HG03103 (cell line): Measurements from ENCODE around the gene PCID2.

Experiments used
- ATAC-seq: cut with Tn5 transposase; IDR thresholded peaks from one replicate; pipeline ENCODE4 v1.9.1; 2021; ENCODE audit warnings: low read depth; ENCODE audit not compliant: unreplicated experiment

PCID2 gene

GRCh38 chr13:113220141-113220598 lies 11.7 kb upstream of the PCID2 start:
- no peak for ATAC-seq

DNA sequence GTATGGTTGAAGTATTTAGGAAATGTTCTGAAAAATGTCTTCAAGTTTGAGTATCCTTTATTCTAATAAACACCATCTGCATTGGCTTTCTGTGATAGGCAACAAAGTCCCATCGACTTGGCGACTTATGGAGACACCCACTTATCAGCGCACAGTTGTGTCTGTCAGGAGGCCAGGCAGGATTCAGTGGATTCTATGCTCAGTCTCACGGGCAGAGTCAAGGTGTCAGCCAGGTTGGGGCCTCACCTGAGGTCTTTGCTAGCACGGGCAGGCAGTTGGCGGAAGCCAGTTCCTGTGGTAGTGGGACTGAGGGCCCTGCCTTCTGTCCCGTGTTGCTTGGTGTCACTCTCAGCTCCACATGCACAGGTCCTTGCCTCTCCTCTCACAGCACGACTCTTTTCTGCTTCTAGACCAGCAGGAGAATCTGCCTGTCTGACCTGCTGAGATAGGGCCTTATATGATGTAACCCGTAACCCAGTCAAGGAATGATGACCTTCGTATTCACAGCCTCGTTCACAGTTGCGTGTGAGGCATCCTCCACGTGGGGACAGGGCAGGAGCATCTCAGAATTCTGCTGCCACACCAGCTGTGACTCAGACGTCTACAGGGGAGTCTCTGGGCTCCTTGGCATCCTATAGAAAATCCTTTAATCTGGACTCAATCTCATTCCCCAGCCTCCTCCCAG lies 10.9 kb upstream of the PCID2 start:
- ATAC-seq = no peak

DNA sequence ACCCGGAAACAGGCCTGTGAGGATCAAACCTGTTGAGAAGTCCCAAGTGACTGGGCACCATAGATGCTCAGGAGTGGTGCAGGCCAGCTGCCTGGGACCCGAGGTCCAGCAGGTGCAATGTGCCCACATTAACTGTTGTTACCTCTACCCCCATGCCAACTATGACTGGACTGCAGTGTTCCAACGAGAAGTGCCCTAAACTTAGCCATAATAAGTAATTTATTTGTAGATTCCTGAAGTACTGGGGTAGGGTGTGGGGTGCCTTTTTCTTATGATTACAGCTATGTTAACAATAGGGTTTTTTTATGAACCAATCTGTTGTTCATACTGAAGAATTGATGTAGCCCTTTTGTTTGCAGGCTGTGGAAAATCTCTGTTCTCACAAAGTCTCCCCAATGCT lies 10.1 kb upstream of the PCID2 start:
- no peak for ATAC-seq

DNA sequence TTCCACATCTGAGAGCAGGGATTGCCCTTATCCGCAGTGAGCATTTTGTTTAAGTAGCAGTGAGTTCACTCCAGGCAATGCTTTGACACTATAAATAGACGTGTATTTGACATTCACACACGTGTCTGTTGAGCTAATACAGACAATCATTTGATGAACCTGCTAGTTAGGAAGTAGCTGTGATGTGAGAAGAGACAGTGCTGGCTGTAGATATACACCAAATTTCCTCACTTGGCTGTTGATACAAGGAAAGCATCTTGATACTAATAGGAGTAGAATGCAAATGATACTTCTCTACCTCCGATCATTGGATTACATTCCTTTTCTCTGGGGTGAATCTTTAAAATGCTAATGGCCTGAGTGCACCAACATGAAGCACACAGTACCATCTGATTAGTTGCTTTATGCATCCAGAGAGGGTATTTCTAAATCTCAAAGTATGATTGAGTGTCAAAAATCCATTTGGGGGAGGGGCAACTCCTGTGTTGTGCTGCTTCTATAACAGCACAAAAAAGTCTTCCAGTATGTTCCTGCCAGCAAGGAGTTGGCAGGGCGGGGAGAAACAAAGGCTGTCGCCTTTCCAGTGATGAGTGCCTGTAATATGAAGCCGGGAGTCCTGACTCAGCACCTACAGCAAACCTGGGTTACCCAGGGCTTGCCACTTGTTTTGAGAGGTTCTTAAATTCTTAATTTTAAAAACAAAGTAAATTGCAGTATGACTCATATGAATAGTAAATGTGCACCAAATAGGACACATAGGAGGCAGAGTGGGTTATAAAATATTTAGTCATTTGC lies 8.0 kb upstream of the PCID2 start:
- no peak for ATAC-seq

DNA sequence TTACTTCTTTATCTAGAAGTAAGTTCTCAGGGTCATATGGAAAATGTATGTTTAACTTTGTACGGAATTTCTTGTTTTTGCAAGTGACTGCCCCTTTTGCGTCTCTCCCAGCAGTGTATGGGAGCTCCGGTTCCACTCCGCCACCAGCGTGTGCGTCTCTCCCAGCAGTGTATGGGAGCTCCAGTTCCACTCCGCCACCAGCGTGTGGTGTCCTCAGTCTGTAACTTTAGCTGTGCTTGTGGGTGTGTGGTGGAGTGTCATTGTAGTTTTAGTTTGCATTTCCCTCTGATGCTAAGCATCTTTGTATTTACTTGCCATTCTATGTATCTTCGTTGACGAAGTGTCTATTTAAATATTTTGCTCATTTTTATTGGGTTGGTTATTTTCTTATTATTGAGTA lies 3.3 kb upstream of the PCID2 start:
- no peak for ATAC-seq

DNA sequence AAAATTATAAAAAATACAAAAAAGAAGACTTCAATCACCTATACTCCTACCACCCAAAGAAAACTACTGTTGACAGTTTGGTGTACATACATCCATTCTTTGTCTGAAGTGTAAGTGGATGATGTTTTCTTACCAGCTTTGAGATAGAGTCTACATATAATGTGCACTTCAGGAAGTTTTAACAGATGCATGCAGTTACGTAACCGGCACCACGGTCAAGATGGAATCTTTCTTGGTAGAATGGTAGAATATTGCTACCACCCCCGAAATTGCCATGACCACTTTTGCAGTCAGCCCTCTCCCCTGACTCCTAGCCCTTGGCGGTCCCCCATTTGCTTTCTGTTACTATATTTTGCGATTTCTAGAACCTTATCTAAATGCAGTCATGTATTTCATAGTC lies 2.4 kb upstream of the PCID2 start:
- ATAC-seq = no peak

- ATAC-seq = peak; percentile 38
These were observed 1.4 kb upstream of the PCID2 start for GRCh38 chr13:113209759-113210421.

GRCh38 chr13:113209336-113209758 lies 878 bp upstream of the PCID2 start, which contains the start of gene CUL4A:
TSS of gene CUL4A (plus strand) at chr13:113209613. CDS start at chr13:113209628, 15 bp downstream.
- ATAC-seq = peak; percentile 27

GRCh38 chr13:113207890-113208420 lies 514 bp downstream of the PCID2 start:
- ATAC-seq = peak; percentile 2

DNA sequence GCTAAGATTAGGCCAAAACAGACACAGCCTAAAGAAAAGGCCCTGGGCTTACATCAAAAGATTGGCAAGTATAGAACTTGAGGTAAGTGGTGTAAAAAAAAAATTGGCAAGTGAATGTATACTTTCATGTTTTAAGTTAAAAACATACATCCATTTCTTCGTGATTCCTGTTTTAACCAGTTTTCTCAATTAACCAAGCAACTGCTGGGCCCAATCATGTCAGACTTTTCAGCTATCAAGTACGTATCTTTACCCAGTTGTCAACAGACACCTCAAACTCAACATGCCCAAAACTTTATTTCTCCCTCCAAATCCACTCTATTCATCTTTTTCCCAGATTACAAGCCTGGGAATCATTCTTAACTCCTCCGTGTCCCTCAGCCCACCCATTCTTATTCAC lies 1.0 kb downstream of the PCID2 start:
- ATAC-seq = no peak

- no peak for ATAC-seq
These were observed 3.0 kb downstream of the PCID2 start for GRCh38 chr13:113205428-113205931.

DNA sequence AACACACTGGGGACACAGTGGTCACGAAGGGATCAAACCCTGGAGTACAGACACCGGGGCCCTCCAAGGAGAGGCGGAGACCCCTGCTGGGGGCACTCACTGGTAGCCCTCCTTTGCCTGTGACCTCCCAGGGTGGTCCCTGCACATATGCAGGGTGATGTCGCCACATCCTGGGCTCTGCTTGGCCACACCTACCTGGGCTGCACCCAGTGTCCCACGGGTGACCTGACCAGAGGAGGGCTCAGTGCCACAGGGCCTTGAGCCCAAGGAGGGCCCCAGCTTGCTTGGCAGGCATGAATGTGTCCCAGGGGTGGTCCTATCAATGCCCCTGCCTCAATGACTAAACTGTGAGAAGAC lies 4.1 kb downstream of the PCID2 start:
- ATAC-seq = no peak

GRCh38 chr13:113203507-113204377 lies 4.7 kb downstream of the PCID2 start:
- ATAC-seq = no peak

- ATAC-seq = no peak
These were observed 5.6 kb downstream of the PCID2 start for GRCh38 chr13:113202912-113203311.

GRCh38 chr13:113201815-113202214 lies 6.7 kb downstream of the PCID2 start:
- ATAC-seq = no peak

DNA sequence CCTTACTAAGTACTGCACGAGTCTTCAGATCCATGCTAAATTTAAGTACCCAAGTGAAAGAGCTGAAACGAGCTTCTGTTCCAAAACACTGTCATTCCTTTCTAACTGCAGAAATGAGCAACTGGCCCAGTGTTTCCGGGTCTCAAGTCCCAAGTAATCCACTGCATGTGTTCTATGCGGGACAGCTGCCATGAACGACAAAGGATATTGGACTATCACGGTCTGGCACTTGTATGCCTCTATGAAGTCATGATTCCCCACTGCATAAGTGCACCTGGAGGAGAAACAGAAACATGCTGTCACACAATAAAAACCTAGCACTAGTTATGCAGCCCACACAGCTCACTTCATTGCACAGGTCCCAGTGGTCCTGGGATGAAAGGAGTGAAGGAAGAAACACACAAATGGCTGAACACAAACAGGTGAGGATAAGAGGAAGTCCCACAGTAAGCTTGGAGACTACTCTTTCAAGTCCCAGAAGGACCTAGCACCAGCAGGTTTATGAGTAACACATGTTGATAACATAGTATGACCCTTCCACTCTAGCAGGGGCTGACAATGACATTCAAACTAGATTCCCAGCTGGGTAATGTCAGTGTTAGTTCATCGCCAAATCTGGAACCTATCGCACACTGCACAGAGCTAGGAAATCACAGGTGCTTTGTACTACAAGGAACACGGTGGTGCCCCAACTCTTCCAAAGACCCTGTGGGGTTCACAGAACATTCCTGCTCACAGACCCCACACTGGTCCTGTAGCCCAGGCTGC lies 11.3 kb downstream of the PCID2 start:
- ATAC-seq = no peak

GRCh38 chr13:113195360-113195759 lies 13.1 kb downstream of the PCID2 start:
- ATAC-seq = no peak

DNA sequence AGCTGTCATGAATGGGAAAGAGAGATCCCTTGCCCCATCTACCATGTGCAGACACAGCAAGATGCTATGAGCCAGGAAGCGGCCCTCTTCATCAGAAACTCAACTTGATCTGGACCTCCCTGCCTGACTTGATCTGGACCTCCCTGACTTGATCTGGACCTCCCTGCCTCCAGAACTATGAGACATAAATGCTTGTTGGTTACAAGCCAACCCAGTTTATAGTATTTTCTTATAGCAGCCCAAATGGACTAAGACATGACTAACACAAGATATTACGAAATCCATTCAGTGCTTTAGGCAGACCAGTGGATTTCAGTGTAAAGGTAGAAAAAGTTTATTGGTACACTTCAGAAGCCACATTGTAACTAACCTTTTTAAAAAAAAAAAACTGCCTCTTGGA lies 15.6 kb downstream of the PCID2 start:
- ATAC-seq = no peak

DNA sequence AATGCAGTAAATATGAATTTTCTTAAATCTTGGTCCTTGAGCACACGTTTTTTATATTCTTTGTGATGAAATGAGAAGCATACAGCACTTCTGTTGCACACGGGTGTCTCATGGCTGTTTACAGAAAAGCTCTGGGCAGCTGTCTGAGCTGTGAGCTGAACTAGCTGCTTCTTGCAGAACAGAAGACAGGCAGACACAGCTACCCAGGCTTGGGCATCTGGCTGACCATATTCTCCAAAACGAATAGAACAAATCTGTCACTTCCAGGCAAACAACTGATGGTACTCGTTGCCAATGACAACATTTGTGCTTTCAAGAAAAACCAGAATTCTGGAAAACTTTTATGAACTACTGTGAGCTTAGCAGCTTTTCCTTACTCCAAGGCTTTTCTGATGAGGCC lies 16.2 kb downstream of the PCID2 start:
- ATAC-seq = no peak
